H1 (cell line): Measurements from ENCODE around the gene SH3RF2. TPM values are rescaled to one million over a fixed set of nuclear protein-coding genes. Genes with fewer than 3 reads are reported as not detected.

ENCODE experiments used
- CTCF ChIA-PET: fragments of 300-600 bp; sonication (Branson Sonifier 250); formaldehyde crosslinking; loops from one replicate; lab custom pipeline; 2021; ENCODE audit not compliant: partially characterized antibody; lab: Charles Lee
- POLR2A ChIA-PET: fragments of 300-600 bp; sonication (Branson Sonifier 250); formaldehyde crosslinking; loops from one replicate; lab custom pipeline; 2021; ENCODE audit warnings: inconsistent platforms; ENCODE audit not compliant: partially characterized antibody; lab: Charles Lee
- DNase-seq, 2 experiments: peaks; one replicate each; pipeline versions ENCODE4 v3.0.0 to v3.0.0-alpha.2; 2010 to 2022; ENCODE audit warnings: low spot score in 2 of 2, low read depth in 1 of 2, mixed read lengths in 1 of 2
- FAIRE-seq: peaks from 2 replicates; lab custom pipeline; 2011; peaks lifted over from hg19 to GRCh38; lab: Jason Lieb, UNC
- H2AFZ ChIP-seq: 2 replicates; pipeline ENCODE4 v1.8.1; 2012; ENCODE audit warnings: low read length, inconsistent platforms
- H2AK5ac ChIP-seq: 2 replicates; pipeline ENCODE4 v1.6.1; 2013; ENCODE audit warnings: low read depth, low read length
- H2BK120ac ChIP-seq: replicated peaks from 2 replicates; pipeline ENCODE3; 2013; ENCODE audit warnings: low read depth, low read length, inconsistent platforms
- H2BK12ac ChIP-seq: 2 replicates; pipeline ENCODE4 v1.6.1; 2013; ENCODE audit warnings: low read depth, low read length
- H2BK15ac ChIP-seq: 2 replicates; pipeline ENCODE4 v1.6.1; 2013; ENCODE audit warnings: low read length
- H2BK20ac ChIP-seq: 2 replicates; pipeline ENCODE4 v1.6.1; 2013; ENCODE audit warnings: low read length
- H2BK5ac ChIP-seq: 2 replicates; pipeline ENCODE4 v1.6.1; 2013; ENCODE audit warnings: low read depth, low read length
- H3K14ac ChIP-seq: 2 replicates; pipeline ENCODE4 v1.6.1; 2013; ENCODE audit warnings: inconsistent platforms; ENCODE audit not compliant: insufficient read length
- H3K18ac ChIP-seq: 2 replicates; pipeline ENCODE4 v1.6.1; 2013; ENCODE audit warnings: low read length; ENCODE audit errors: extremely low read depth
- H3K23ac ChIP-seq: 2 replicates; pipeline ENCODE4 v1.6.1; 2013; ENCODE audit warnings: inconsistent platforms; ENCODE audit not compliant: insufficient read length
- H3K23me2 ChIP-seq: 2 replicates; pipeline ENCODE4 v1.6.1; 2013; ENCODE audit warnings: low read depth, low read length
- H3K27ac ChIP-seq: 2 replicates; pipeline ENCODE4 v1.6.1; 2011; ENCODE audit warnings: low read depth, low read length, inconsistent platforms
- H3K27me3 ChIP-seq, 4 experiments: replicated peaks in 1 of 4; 1 replicate in 1 of 4; 2 replicates in 3 of 4; pipeline versions ENCODE4 v1.6.1 to v1.8.1; 2011 to 2013; ENCODE audit warnings: low read length in 3 of 4, mild to moderate bottlenecking in 3 of 4, inconsistent platforms in 2 of 4, mixed read lengths in 2 of 4, moderate library complexity in 1 of 4; ENCODE audit not compliant: control insufficient read depth in 3 of 4, insufficient read depth in 3 of 4; ENCODE audit errors: extremely low read depth in 1 of 4
- H3K36me3 ChIP-seq, 4 experiments: 2 replicates each; pipeline versions ENCODE4 v1.6.1 to v1.8.1; 2011 to 2013; ENCODE audit warnings: mild to moderate bottlenecking in 4 of 4, low read length in 3 of 4, moderate library complexity in 2 of 4, control low read depth in 1 of 4, inconsistent platforms in 1 of 4; ENCODE audit not compliant: insufficient read depth in 4 of 4, control insufficient read depth in 2 of 4
- H3K4ac ChIP-seq: replicated peaks from 2 replicates; pipeline ENCODE3; 2013; ENCODE audit warnings: low read length, low read depth, mixed read lengths, inconsistent platforms; ENCODE audit not compliant: insufficient read length
- H3K4me1 ChIP-seq, 4 experiments: replicated peaks in 1 of 4; 1 replicate in 1 of 4; 2 replicates in 3 of 4; pipeline versions ENCODE4 v1.6.1 to v1.8.1; 2011 to 2013; ENCODE audit warnings: low read length in 3 of 4, inconsistent platforms in 2 of 4, mixed read lengths in 1 of 4; ENCODE audit not compliant: insufficient read depth in 4 of 4, control insufficient read depth in 3 of 4
- H3K4me2 ChIP-seq, 2 experiments: 2 replicates each; pipeline versions ENCODE4 v1.6.1 to v1.8.1; 2011 to 2013; ENCODE audit warnings: low read depth in 2 of 2, low read length in 2 of 2, control low read depth in 1 of 2, inconsistent platforms in 1 of 2, mild to moderate bottlenecking in 1 of 2; ENCODE audit not compliant: insufficient read depth in 1 of 2
- H3K4me3 ChIP-seq, 4 experiments: fragments of 200-600, 300-600 bp in 1 of 4; sonication (generic), shearing (Covaris generic), sonication (Bioruptor Twin) in 1 of 4; 2 replicates each; pipeline versions ENCODE4 v1.5.1 to v1.8.1; 2011 to 2016; ENCODE audit warnings: low read length in 4 of 4, low read depth in 3 of 4, control low read depth in 2 of 4, inconsistent platforms in 2 of 4, mild to moderate bottlenecking in 2 of 4, mixed read lengths in 1 of 4, moderate library complexity in 1 of 4; ENCODE audit not compliant: insufficient read depth in 2 of 4; ENCODE audit errors: extremely low read depth in 1 of 4
- H3K56ac ChIP-seq: replicated peaks from 2 replicates; pipeline ENCODE3; 2013; ENCODE audit warnings: low read depth, mild to moderate bottlenecking, mixed read lengths, low read length, inconsistent platforms; ENCODE audit not compliant: insufficient read length
- H3K79me1 ChIP-seq: 2 replicates; pipeline ENCODE4 v1.6.1; 2013; ENCODE audit warnings: low read depth, low read length, control low read depth
- H3K79me2 ChIP-seq, 2 experiments: 2 replicates each; pipeline versions ENCODE4 v1.6.1 to v1.8.1; 2012 to 2013; ENCODE audit warnings: low read length in 2 of 2, mild to moderate bottlenecking in 2 of 2, inconsistent platforms in 1 of 2; ENCODE audit not compliant: insufficient read depth in 2 of 2, control insufficient read depth in 1 of 2
- H3K9ac ChIP-seq, 4 experiments: replicated peaks in 1 of 4; 1 replicate in 1 of 4; 2 replicates in 3 of 4; pipeline versions ENCODE4 v1.6.1 to v1.8.1; 2011 to 2013; ENCODE audit warnings: low read depth in 3 of 4, low read length in 3 of 4, control low read depth in 2 of 4, mild to moderate bottlenecking in 2 of 4, moderate library complexity in 2 of 4, inconsistent platforms in 1 of 4; ENCODE audit errors: extremely low read depth in 1 of 4
- H3K9me3 ChIP-seq, 2 experiments: 2 replicates each; pipeline versions ENCODE4 v1.6.1 to v1.8.1; 2012 to 2013; ENCODE audit warnings: mild to moderate bottlenecking in 2 of 2, moderate library complexity in 2 of 2, control low read depth in 1 of 2, inconsistent platforms in 1 of 2, low read depth in 1 of 2, low read length in 1 of 2, mixed read lengths in 1 of 2; ENCODE audit not compliant: insufficient read depth in 2 of 2
- H4K20me1 ChIP-seq, 2 experiments: replicated peaks in 1 of 2; 2 replicates each; pipeline versions ENCODE3 to v1.8.1; 2011 to 2013; ENCODE audit warnings: inconsistent platforms in 2 of 2, low read length in 2 of 2, mild to moderate bottlenecking in 1 of 2; ENCODE audit not compliant: insufficient read depth in 2 of 2, control insufficient read depth in 1 of 2
- H4K5ac ChIP-seq: 2 replicates; pipeline ENCODE4 v1.6.1; 2013; ENCODE audit warnings: low read length, low read depth, mixed read lengths, inconsistent platforms; ENCODE audit not compliant: insufficient read length
- H4K8ac ChIP-seq: 2 replicates; pipeline ENCODE4 v1.8.0; 2013; ENCODE audit warnings: mild to moderate bottlenecking, moderate library complexity, low read length, inconsistent platforms; ENCODE audit not compliant: insufficient read depth; ENCODE audit errors: extremely low read depth
- H4K91ac ChIP-seq: replicated peaks from 2 replicates; pipeline ENCODE3; 2013; ENCODE audit warnings: low read length, mixed read lengths, inconsistent platforms; ENCODE audit not compliant: insufficient read length
- EZH2 ChIP-seq: fragments of 200-600 bp; sonication (generic); IDR thresholded peaks from 2 replicates; pipeline ENCODE4 v1.7.1; 2012; ENCODE audit warnings: low read depth, mild to moderate bottlenecking, moderate library complexity, low read length, inconsistent platforms; ENCODE audit not compliant: severe bottlenecking
- GTF2F1 ChIP-seq: IDR thresholded peaks from 2 replicates; pipeline ENCODE4 v1.6.1; 2012; ENCODE audit warnings: low read depth, low read length, improper control_type of control experiment, borderline replicate concordance
- KDM4A ChIP-seq: IDR thresholded peaks from one replicate; pipeline ENCODE4 v1.7.1; 2012; ENCODE audit warnings: low read depth, mild to moderate bottlenecking, moderate library complexity, low read length, inconsistent platforms; ENCODE audit not compliant: severe bottlenecking
- MAX ChIP-seq: IDR thresholded peaks from 2 replicates; pipeline ENCODE4 v1.6.1; 2012; ENCODE audit warnings: inconsistent platforms
- NANOG ChIP-seq: IDR thresholded peaks from 2 replicates; pipeline ENCODE4 v1.6.1; 2011; ENCODE audit warnings: low read length, low read depth, mild to moderate bottlenecking, inconsistent platforms; ENCODE audit not compliant: insufficient read depth, poor library complexity, severe bottlenecking
- RFX5 ChIP-seq: IDR thresholded peaks from 2 replicates; pipeline ENCODE4 v1.6.1; 2011; ENCODE audit warnings: low read depth, low read length, improper control_type of control experiment, borderline replicate concordance
- SAP30 ChIP-seq: fragments of 300-600 bp; sonication (generic); IDR thresholded peaks from 2 replicates; pipeline ENCODE4 v1.7.1; 2012; ENCODE audit warnings: low read length, moderate library complexity, mild to moderate bottlenecking, inconsistent platforms; ENCODE audit not compliant: insufficient read depth, insufficient replicate concordance
- SRF ChIP-seq: IDR thresholded peaks from 2 replicates; pipeline ENCODE4 v1.6.1; 2011; ENCODE audit warnings: mild to moderate bottlenecking, low read depth, low read length, moderate library complexity
- TAF7 ChIP-seq: optimal IDR thresholded peaks from 2 replicates; pipeline ENCODE3; 2011; ENCODE audit warnings: low read depth, mild to moderate bottlenecking, inconsistent platforms, low read length, moderate library complexity, borderline replicate concordance
- TBP ChIP-seq: IDR thresholded peaks from 2 replicates; pipeline ENCODE4 v1.6.1; 2011; ENCODE audit warnings: low read depth, low read length, improper control_type of control experiment
- WGBS, 2 experiments: shearing (Covaris generic) in 1 of 2; methylation state at CpG; one replicate each; pipeline versions ENCODE4 v1.1.6 to v1.1.7; 2013 to 2015; ENCODE audit warnings: low lambda C conversion rate in 2 of 2, mixed read lengths in 2 of 2, inconsistent platforms in 1 of 2, low coverage in 1 of 2, missing lambda C conversion rate in 1 of 2; ENCODE audit not compliant: insufficient replicate concordance in 2 of 2, insufficient coverage in 1 of 2, insufficient read length in 1 of 2; ENCODE audit errors: extremely low coverage in 1 of 2, missing lambda C conversion rate in 1 of 2; 5-methylcytosine and 5-hydroxymethylcytosine counted together
- polyA plus RNA-seq, 7 experiments: library from polyadenylated mRNA; depleted of rRNA in 3 of 7; stranded (reverse) in 5 of 7; unstranded in 2 of 7; fragments of >200 nt in 5 of 7; fragments of 200-250 nt in 2 of 7; gene quantifications; 1 replicate in 5 of 7; 2 replicates in 1 of 7; 4 replicates in 1 of 7; pipeline versions ENCODE4 v1.2.1 to v1.2.3, GENCODE V29; 2011 to 2013; ENCODE audit warnings: missing spikeins in 2 of 7, mixed read lengths in 2 of 7
- total RNA-seq: library from RNA; stranded (reverse); fragmentation: NEBNext Ultra II Directional; extraction: Animal tissue kit (Norgen Biotek cat#: 25700); gene quantifications from 2 replicates; pipeline ENCODE4 v1.2.1, GENCODE V29; 2021
- TF ChIP-seq, protein P1 (sequence below): IDR thresholded peaks from 2 replicates; pipeline ENCODE4 v1.6.1; 2012; ENCODE audit warnings: low read length, inconsistent platforms

SH3RF2 gene
- total and polyA plus RNA-seq, 2 of the 8 experiments (the other 6 are each of a cell fraction or from before 2014, with no cell fraction given) = 0.80 to 0.95 TPM

DNA sequence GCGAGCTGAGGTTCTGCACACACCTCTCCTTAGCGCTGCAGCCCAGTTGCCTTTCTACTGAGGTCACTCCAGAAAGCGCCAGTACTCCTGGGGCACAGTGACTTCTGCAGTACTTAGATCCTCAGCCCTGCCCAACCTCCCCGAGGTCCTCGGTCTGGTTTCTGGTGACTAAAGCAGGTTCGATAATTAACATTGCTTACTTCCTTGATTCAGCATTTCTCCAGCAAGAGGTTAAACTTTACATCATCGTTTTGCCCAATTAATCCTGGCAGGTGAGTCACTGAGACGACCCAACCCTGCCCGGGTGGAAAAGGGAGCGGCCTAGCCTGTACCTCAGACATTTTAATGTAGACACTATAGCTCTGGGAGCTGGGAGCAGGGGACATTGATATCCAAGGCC lies 91.4 kb downstream of the SH3RF2 start:
- Histone ChIP-seq H2BK5ac (no peak overlapping the region), H3K9me3 (no peaks in the 10 kb centered on the region), H4K8ac (no peak overlapping the region), H2AK5ac (no peak overlapping the region), H3K14ac (no peak overlapping the region), H2BK120ac (no peak overlapping the region), H4K20me1 (no peaks in the 10 kb centered on the region), H3K4ac (no peak overlapping the region), H3K4me1 (peaks cover 2 to 31% (median 13%) of the 10 kb centered on the region in 4 experiments), H3K36me3 (no peaks in the 10 kb centered on the region), H3K27me3 (no peaks in the 10 kb centered on the region), H3K27ac (no peak overlapping the region), H3K23me2 (no peaks in the 10 kb centered on the region), H3K4me3 (no peak overlapping the region), H3K79me1 (no peaks in the 10 kb centered on the region), H3K56ac (no peak overlapping the region), H3K9ac (no peak overlapping the region), H3K4me2 (no peak overlapping the region), H3K18ac (peak overlapping the region; percentile 51; the same call in 1 of the 2 replicates), H4K91ac (no peak overlapping the region), H2AFZ (no peak overlapping the region), H2BK15ac (no peak overlapping the region), H3K23ac (no peak overlapping the region), H3K79me2 (no peaks in the 10 kb centered on the region), H2BK20ac (0 out of 2 replicates have a peak overlapping the region, but pooled peaks have one; percentile 34), H4K5ac (no peak overlapping the region), H2BK12ac (peak overlapping the region; percentile 62; the same call in 1 of the 2 replicates)
- FAIRE-seq (no peak), DNase-seq (no peak)
- POLR2A ChIA-PET = interaction anchor here (1.0 kb wide), 1 partner anchor 30 kb away, joined by 3 read pairs; no protein-coding TSS in a partner anchor
- CTCF ChIA-PET = interaction anchor here (0.6 to 5.0 kb wide), 5 partner anchors 13 to 216 kb away, joined by 3 to 40 read pairs (median 3); no protein-coding TSS in a partner anchor
- 86% methylated on average over 10 of the region's 10 CpGs; no CpG with 5 or more reads in 1 of the 2 experiments for WGBS, 2 experiments
- no peak for TF ChIP-seq SAP30
- TF ChIP-seq GTF2F1 = no peak
- no peak for TF ChIP-seq TBP
- no peak for TF ChIP-seq MAX
- no peak for TF ChIP-seq SRF
- no peak for TF ChIP-seq NANOG
- TF ChIP-seq, protein P1, sequence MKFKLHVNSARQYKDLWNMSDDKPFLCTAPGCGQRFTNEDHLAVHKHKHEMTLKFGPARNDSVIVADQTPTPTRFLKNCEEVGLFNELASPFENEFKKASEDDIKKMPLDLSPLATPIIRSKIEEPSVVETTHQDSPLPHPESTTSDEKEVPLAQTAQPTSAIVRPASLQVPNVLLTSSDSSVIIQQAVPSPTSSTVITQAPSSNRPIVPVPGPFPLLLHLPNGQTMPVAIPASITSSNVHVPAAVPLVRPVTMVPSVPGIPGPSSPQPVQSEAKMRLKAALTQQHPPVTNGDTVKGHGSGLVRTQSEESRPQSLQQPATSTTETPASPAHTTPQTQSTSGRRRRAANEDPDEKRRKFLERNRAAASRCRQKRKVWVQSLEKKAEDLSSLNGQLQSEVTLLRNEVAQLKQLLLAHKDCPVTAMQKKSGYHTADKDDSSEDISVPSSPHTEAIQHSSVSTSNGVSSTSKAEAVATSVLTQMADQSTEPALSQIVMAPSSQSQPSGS = no peak
- no peak for TF ChIP-seq TAF7
- TF ChIP-seq KDM4A = no peak
- TF ChIP-seq RFX5 = no peak
- TF ChIP-seq EZH2 = no peak
